Epithelial cell of esophagus (primary cell): Measurements from ENCODE around the gene NEK4.

Experiments
- DNase-seq: peaks from one replicate; pipeline ENCODE4 v3.0.0; 2010; ENCODE audit warnings: low read depth
- H3K4me3 ChIP-seq: 2 replicates; pipeline ENCODE4 v1.5.1; 2011; ENCODE audit warnings: mild to moderate bottlenecking, low read length, control low read depth
- TF ChIP-seq, protein P1 (sequence below): IDR thresholded peaks from 2 replicates; pipeline ENCODE4 v1.5.1; 2011; ENCODE audit warnings: low read depth, mild to moderate bottlenecking, low read length, control low read depth, inconsistent platforms; ENCODE audit not compliant: insufficient read depth; ENCODE audit errors: missing control alignments

NEK4 gene

GRCh38 chr3:52688266-52688665 lies 82.5 kb downstream of the NEK4 start:
- TF ChIP-seq, protein P1, sequence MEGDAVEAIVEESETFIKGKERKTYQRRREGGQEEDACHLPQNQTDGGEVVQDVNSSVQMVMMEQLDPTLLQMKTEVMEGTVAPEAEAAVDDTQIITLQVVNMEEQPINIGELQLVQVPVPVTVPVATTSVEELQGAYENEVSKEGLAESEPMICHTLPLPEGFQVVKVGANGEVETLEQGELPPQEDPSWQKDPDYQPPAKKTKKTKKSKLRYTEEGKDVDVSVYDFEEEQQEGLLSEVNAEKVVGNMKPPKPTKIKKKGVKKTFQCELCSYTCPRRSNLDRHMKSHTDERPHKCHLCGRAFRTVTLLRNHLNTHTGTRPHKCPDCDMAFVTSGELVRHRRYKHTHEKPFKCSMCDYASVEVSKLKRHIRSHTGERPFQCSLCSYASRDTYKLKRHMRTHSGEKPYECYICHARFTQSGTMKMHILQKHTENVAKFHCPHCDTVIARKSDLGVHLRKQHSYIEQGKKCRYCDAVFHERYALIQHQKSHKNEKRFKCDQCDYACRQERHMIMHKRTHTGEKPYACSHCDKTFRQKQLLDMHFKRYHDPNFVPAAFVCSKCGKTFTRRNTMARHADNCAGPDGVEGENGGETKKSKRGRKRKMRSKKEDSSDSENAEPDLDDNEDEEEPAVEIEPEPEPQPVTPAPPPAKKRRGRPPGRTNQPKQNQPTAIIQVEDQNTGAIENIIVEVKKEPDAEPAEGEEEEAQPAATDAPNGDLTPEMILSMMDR, result no peak
- peak; percentile 62 for DNase-seq
- H3K4me3 ChIP-seq, result no peak overlapping the region

- DNase-seq, result peak; percentile 97
- peak within 1 kb of the TSS; percentile 96 for H3K4me3 ChIP-seq
- TF ChIP-seq, protein P1, result no peak
Observed at GRCh38 chr3:52685709-52686691, 84.7 kb downstream of the NEK4 start, which contains the start of the genes GNL3 and PBRM1. TSS of gene GNL3 (plus strand) at chr3:52686032. CDS start at chr3:52686093, 61 bp downstream. TSS of gene PBRM1 (minus strand) at chr3:52685913.

GRCh38 chr3:52685285-52685708 lies 85.4 kb downstream of the NEK4 start:
- peak overlapping the region; percentile 75 for H3K4me3 ChIP-seq
- DNase-seq, result peak; percentile 71
- TF ChIP-seq, protein P1, result no peak

GRCh38 chr3:52684184-52684583 lies 86.6 kb downstream of the NEK4 start:
- TF ChIP-seq, protein P1, result no peak
- no peak overlapping the region for H3K4me3 ChIP-seq
- no peak for DNase-seq

DNA sequence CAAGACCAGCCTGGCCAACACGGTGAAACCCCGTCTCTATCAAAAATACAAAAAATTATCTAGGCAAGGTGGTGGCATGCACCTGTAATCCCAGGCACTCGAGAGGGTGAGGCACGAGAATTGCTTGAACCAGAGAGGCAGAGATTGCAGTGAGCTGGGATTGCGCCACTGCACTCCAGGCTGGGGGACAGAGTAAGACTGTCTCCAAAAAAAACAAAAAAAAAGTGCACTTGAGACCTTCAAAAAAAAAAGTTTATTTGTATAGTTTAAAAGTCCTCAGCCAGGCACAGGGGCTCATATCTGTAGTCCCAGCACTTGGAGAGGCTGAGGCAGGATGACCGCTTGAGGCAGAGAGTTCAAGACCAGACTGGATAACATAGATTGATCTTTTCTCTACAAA lies 87.1 kb downstream of the NEK4 start:
- TF ChIP-seq, protein P1, result no peak
- no peak overlapping the region for H3K4me3 ChIP-seq
- DNase-seq, result no peak

- no peak overlapping the region for H3K4me3 ChIP-seq
- DNase-seq, result peak; percentile 80
- TF ChIP-seq, protein P1, result peak; percentile 34
Observed at GRCh38 chr3:52682016-52682415, 88.7 kb downstream of the NEK4 start.

- TF ChIP-seq, protein P1, result no peak
- DNase-seq, result no peak
- H3K4me3 ChIP-seq, result no peak overlapping the region
Observed at GRCh38 chr3:52681596-52681995, 89.1 kb downstream of the NEK4 start.
